Measurements from ENCODE around the gene NRL.

Gene NRL

DNA sequence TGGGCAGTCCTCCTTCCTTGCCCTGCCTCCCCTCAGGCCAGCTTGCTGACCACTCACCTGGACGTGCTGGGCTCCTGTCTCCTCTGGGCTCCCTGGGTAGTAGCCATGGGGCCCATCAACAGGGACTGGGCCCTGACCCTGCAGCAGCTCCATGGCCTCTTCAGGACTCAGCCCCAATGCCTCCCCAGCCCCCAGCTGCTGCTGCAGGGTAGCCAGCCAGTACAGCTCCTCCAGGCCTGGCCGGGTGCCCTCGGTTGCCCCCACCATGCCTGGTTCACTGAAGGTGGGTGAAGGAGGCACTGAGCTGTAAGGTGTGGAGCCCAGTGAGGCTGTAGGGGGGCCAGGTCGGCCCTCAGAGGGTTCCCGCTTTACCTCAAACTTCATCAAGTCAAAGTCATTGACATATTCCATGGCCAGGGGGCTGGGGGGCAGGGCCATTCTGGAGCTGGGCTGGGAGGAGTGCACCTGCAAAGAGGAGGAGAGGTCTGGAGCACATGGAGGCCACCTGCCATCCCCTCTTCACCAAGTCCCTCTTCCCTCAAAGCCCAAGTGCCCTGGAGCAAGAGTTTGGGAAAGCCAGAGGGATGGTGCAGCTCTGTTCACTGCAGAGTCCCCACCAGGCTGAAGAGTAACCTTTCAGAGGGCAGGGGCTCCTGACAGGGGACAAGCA lies 32.2 kb downstream of the NRL start:
- TF ChIP-seq ZFX (IDR thresholded peaks at IDR 0.05; ENCODE audit: borderline replicate concordance) = no peak
- TF ChIP-seq, protein P1, sequence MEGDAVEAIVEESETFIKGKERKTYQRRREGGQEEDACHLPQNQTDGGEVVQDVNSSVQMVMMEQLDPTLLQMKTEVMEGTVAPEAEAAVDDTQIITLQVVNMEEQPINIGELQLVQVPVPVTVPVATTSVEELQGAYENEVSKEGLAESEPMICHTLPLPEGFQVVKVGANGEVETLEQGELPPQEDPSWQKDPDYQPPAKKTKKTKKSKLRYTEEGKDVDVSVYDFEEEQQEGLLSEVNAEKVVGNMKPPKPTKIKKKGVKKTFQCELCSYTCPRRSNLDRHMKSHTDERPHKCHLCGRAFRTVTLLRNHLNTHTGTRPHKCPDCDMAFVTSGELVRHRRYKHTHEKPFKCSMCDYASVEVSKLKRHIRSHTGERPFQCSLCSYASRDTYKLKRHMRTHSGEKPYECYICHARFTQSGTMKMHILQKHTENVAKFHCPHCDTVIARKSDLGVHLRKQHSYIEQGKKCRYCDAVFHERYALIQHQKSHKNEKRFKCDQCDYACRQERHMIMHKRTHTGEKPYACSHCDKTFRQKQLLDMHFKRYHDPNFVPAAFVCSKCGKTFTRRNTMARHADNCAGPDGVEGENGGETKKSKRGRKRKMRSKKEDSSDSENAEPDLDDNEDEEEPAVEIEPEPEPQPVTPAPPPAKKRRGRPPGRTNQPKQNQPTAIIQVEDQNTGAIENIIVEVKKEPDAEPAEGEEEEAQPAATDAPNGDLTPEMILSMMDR (IDR thresholded peaks at IDR 0.05) = no peak
- H3K27ac ChIP-seq = no peak overlapping the region

DNA sequence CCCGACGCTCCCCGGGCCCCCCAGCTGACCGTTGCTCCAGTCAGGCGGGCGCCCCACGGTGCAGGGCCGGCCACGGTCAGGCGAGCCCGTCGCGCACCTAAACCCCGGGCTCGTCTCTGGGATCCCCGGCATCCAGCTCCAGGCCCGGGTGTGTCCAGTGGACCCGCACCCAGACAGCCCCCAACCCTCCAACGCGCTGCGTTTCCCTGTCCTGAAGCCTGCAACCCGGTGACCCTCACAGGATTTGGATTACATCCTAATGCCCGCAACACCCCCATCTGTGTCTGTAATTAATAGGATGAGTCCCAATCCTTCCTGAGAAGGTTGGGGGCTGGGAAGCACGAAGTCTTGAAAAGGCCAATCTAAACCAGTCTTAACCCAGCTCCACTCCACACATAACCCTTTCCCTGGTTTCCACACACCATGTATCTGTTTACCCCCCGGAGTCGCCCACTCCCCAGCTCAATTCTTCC lies 33.0 kb downstream of the NRL start:
- H3K27ac ChIP-seq = peak overlapping the region; percentile 59
- TF ChIP-seq, protein P1 (IDR thresholded peaks at IDR 0.05) = no peak
- no peak for TF ChIP-seq ZFX (IDR thresholded peaks at IDR 0.05; ENCODE audit: borderline replicate concordance)

DNA sequence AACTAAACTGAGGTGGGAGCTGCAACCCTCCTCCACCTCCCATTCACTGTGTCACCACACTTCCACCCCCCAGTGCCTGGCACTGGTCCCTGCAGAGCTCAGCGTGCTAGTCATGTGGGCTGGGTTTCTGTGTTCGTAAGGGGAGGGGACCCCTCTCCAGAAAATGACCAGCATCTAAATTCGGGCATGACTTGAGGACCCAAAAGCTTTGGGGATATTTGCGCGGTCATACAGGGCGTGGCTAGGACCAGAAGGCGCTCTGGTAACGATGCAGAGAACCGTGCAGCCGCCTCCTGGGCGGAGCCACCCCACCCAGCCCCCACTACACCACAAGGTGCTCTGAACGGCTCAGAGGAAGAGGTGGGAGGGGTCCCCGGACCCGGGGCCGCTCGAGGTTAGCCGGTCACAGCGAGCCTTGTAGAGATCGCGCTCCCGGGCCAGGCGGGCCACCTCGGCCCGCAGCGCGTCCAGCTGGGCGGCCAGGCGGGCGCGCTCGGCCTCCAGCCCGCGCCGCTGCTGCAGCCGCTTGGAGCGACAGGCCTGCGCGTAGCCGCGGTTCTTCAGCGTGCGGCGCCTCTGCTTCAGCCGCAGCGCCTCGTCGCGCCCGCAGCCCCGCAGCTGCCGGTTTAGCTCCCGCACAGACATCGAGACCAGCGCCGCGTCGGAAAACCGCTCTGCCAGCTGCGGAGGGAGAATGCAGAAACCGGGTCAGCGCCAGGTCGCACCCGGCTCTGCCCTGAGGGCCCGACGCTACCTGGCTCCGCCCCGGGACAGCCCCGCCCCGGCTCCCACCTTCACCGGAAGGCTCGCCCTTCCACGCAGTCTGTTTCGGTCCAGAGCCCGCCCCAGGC lies 33.6 kb downstream of the NRL start:
- H3K27ac ChIP-seq = peak overlapping the region; percentile 59
- no peak for TF ChIP-seq ZFX (IDR thresholded peaks at IDR 0.05; ENCODE audit: borderline replicate concordance)
- TF ChIP-seq, protein P1 (IDR thresholded peaks at IDR 0.05) = peak; percentile 16; the same call in 1 of the 2 replicates

DNA sequence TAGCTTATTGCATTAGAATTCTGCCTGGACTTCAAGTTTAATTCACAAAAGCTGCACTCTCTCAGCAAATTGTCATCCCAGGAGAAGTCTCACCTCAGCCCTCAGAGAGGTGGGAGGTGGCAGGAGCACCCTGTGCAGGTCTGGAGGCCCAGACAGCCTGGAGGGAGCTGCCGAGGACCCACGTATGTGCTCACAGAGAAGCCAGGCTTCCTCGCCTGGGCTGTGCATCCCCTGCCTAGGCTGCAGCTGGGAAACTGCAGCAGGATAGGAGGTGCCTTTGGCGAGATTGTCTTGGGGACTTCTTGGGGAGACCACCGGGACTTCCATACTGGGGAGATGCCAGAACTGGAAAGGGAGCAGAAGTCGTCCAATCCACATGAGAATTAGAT lies 34.6 kb downstream of the NRL start:
- 0 out of 2 replicates have a peak overlapping the region, but pooled peaks have one; percentile 59 for H3K27ac ChIP-seq
- no peak for TF ChIP-seq ZFX (IDR thresholded peaks at IDR 0.05; ENCODE audit: borderline replicate concordance)
- TF ChIP-seq, protein P1 (IDR thresholded peaks at IDR 0.05) = no peak

DNA sequence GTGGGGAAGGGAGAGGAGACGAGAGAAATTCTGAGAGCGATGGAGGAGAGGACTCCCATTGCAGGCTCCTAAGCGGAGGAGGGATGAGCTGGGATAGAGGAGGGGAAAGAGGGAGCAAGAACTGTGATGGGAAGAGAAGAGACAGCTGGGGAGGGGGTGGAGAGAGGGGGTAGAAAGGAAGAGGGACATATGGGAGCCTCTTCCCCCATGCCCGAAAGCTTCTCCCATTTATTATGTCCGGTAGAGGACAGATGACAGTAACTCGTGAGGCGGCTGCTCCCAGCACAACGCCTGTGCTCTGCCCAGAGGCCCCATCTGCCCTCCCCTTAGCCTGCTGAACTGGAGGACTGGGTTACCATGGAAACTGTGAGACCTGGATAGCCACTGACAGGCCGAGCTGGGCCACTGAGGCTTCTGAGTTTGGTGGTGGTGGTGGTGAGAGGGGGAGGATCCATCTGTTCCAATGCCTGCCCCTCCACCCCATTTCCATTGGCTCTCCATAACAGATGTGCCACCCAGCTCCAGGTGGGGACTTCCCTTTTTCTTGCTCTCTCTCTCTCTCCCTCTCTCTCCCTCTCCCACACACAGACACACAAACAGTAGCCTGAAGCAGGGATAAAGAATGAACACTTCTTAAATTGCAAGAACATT lies 35.1 kb downstream of the NRL start:
- no peak overlapping the region for H3K27ac ChIP-seq
- TF ChIP-seq, protein P1 (IDR thresholded peaks at IDR 0.05) = no peak
- TF ChIP-seq ZFX (IDR thresholded peaks at IDR 0.05; ENCODE audit: borderline replicate concordance) = no peak

DNA sequence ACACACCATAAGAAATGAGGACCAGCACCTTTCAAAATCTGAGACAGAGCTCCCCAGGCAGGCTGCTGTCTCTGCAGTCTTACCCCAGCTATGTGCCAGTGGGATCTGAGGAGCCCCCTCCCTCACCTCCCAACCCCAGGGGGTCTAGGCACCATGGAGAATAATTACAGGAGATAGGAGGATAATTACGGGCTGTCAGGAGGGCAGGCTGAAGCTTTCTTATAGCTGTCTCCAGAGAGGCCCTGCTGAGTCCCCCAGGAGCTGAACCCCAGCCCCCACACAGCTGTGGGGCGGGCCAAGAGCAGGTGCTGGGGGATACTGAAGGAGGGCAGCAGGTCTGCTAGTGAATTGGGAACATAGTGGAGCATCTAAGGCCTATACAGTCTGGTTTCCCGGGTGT lies 36.6 kb downstream of the NRL start:
- no peak overlapping the region for H3K27ac ChIP-seq
- TF ChIP-seq, protein P1 (IDR thresholded peaks at IDR 0.05) = no peak
- no peak for TF ChIP-seq ZFX (IDR thresholded peaks at IDR 0.05; ENCODE audit: borderline replicate concordance)

All from 22Rv1 (cell line).